Stimulated activated CD8-positive, alpha-beta memory T cell treated with anti-CD3 and anti-CD28 coated beads, Interleukin-15, amount 100 ng/mL, for 48 hours (primary cell): ENCODE results near the gene ZNF318.

Source experiments
- DNase-seq, 2 donors: peaks; one replicate each; pipeline ENCODE4 v3.0.0-alpha.2; 2020; ENCODE audit warnings: low read depth in 2 of 2

The ZNF318 gene

GRCh38 chr6:43301081-43301870 lies 68.2 kb downstream of the ZNF318 start:
- no peak for DNase-seq

DNA sequence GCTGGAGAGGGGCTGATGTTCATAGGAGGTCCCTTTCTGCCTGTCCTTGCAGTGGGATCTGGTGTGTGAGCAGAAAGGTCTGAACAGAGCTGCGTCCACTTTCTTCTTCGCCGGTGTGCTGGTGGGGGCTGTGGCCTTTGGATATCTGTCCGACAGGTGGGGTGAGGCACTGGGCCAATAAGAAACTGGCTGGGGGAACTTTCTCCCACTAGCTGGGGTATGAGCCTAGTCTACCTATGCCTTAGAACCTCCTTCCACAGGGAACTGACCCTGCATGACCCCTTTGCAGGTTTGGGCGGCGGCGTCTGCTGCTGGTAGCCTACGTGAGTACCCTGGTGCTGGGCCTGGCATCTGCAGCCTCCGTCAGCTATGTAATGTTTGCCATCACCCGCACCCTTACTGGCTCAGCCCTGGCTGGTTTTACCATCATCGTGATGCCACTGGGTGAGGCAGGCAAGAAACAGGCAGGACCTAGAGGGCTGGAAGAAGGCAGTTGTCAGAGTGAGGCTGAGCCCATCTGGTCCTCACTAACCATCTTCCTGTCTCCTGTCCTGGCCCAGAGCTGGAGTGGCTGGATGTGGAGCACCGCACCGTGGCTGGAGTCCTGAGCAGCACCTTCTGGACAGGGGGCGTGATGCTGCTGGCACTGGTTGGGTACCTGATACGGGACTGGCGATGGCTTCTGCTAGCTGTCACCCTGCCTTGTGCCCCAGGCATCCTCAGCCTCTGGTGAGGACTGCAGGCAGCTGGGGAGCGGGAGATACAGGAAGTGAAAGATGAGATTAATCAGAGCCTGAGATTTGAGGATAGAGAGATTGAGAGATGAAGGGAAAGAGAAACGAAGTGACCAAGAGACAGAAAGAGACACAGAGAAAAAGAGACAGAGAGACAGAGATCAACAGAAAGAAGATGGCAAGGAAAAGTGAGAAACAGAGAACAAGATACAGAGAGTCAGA lies 69.8 kb downstream of the ZNF318 start:
- no peak for DNase-seq

DNA sequence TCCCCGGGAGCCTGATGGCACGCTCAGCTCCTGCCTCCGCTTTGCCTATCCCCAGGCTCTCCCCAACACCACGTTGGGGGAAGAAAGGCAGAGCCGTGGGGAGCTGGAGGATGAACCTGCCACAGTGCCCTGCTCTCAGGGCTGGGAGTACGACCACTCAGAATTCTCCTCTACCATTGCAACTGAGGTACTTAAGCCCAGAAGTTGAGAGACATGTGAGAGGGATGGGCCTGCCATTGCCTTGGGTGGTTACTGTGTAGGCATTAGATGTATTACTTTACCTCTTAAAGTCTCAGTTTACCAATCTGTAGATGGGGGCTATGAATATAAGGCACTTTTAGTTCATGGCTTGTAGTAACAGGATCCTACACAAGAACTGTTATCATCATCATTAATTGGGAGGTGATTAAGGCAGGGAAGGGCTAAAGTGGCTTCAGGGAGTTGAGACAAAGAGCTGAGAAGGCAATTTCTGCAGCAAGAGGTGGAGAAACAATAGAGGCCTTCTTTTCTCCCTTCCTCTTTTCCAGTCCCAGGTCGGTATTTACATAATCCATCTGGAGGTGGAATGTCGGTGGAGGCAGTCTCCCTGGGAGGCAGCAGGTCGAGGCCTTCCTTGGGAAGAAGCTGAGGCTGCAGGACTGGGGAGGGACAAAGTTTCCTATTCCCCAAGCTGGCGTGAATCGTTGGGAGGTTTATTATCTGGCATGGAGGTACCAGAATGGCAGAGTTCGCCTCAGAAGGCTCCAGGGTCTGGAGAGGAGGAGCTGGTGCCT lies 70.7 kb downstream of the ZNF318 start:
- DNase-seq: no peak

GRCh38 chr6:43297644-43298564 lies 71.5 kb downstream of the ZNF318 start, which contains the start of gene SLC22A7:
Gene SLC22A7, plus strand, starts transcription at chr6:43298260. Its CDS starts 99 bp downstream, at chr6:43298359.
- no peak for DNase-seq

GRCh38 chr6:43296780-43297497 lies 72.5 kb downstream of the ZNF318 start:
- no peak for DNase-seq

DNA sequence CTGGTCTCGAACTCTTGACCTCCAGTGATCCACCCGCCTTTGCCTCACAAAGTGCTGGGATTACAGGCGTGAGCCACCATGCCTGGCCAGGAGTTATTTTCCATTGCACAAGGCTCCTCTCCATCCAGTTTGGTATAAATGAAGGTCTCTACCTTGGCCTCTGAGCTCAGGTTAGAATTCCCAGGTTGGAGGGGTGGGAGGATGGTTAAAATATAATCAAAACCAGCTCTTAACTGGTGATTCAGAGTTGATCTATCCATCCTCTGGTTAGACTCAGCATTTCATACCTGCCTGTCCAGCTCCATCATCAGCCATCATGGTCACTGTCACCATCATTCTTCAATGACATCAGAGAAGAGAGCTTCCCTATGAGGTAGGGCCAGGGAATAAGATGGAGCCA lies 74.0 kb downstream of the ZNF318 start:
- no peak for DNase-seq

DNA sequence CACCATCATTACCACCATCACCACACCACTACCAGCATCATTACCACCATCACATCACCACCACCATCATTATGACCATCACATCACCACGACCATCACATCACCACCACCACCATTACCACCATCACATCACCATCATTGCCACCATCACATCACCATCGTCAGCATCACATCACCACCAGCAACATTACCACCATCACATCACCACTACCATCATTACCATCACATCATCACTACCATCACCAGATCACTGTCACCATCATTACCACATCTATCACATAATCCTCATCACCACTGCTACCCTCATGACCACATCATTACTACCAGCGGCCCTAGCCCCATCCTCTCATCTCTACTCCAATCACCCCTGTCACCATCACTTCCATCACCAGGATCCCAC lies 74.9 kb downstream of the ZNF318 start:
- no peak for DNase-seq

DNA sequence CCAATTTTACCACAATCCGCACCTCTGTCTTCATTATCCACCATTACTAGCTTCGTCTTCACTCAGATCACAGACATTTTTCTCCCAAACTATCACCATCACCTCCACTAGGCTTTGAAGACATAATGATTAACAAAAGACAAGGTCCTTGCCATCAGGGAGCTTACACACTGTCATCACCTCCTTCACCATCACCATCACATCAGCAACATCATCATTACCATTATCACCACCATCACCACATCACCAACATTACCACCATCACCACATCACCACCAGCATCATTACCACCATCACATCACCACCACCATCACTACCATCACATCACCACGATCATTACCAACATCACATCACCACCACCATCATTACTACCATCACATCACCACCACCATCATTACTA lies 75.7 kb downstream of the ZNF318 start:
- no peak for DNase-seq

- DNase-seq: no peak
Observed at GRCh38 chr6:43292763-43293318, 76.6 kb downstream of the ZNF318 start.

- DNase-seq: no peak
Observed at GRCh38 chr6:43292341-43292740, 77.1 kb downstream of the ZNF318 start.

GRCh38 chr6:43291708-43292107 lies 77.7 kb downstream of the ZNF318 start:
- DNase-seq: no peak

DNA sequence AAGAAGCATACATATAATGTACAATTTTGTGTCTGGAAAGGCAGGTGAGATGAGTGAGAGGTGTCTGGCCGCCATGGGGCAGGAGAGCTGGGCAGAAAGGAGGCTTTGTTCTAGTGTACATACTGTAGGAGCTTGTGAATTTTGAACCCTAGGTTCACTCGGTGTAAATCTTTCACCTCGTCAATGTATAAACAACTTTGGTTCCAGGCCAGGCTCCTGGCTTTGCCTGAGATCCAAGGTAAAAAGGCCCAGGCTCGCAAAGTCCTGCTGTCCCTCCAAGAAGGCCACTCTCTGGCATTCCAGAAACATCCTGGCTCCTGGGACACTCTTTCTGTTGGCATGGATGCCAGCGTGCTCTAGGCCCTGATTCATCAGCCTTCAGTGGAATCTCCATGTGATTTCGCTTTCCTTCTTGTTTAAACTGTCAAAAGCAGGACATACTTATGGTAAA lies 78.5 kb downstream of the ZNF318 start:
- no peak for DNase-seq

- DNase-seq: no peak
Observed at GRCh38 chr6:43290339-43290904, 79.0 kb downstream of the ZNF318 start.

GRCh38 chr6:43287717-43288679 lies 81.4 kb downstream of the ZNF318 start:
- no peak for DNase-seq

DNA sequence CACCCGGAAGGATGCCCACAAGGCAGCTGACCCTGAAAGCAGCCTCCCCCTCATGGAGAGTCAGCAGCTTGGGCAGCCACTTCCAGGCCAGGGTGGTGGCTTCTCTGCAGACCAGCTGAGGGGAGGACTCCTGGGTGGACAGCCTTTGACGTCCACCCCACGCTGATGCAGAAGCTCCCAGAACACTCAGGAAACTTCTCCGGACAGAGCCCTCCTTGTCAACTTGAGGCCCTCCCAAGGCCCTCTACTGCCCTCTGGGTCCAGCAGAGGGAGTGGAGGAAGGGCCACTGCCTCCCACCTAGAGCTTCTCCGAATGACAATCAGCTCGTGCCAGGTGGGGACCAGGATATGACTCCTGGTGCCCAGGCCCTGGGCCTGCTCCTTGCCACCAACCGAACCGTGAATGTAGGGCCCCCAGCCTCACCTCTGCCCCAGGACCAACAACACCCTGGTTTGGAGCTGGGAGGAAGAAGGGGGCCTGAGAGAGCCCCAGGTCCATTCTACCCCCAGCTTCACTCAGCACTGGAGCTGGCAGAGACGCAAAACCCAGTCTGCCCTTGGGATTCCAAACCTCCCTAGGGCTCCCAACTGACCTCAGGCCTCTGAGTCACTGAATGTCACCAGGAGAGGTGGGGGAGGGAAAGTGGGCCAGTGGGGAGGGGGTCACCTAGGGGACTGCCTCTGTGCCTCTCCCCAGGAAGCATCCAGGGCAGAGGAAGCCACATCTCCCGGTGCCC lies 82.3 kb downstream of the ZNF318 start:
- DNase-seq: no peak

- DNase-seq: no peak
Observed at GRCh38 chr6:43286456-43286979, 82.9 kb downstream of the ZNF318 start.
